ENCODE measurements around the gene OR2A1. TPM values are rescaled to one million over a fixed set of nuclear protein-coding genes. Genes with fewer than 3 reads are reported as not detected.
"Not testable (repeated sequence)": the region's sequence is repeated elsewhere in the genome, so short reads cannot be mapped to it uniquely, and the experiment has no call there.

OR2A1 gene
- polyA plus RNA-seq, 1 of the 3 experiments (the other 2 are of a cell fraction): not detected

GRCh38 chr7:144282490-144282889, 29.7 kb upstream of the OR2A1 start:
- H3K27me3 ChIP-seq (ENCODE audit: insufficient read depth); POLR2A ChIA-PET; H3K4me1 ChIP-seq (ENCODE audit: control insufficient read depth in 1 of 2, insufficient read depth in 2 of 2, low read depth in 1 of 2, low read length in 1 of 2); H3K4me2 ChIP-seq; H3K9ac ChIP-seq; H3K36me3 ChIP-seq (replicated peaks in 1 of 2; ENCODE audit: control insufficient read depth in 1 of 2, insufficient read depth in 2 of 2, low read length in 1 of 2); H3K4me3 ChIP-seq (ENCODE audit: low read depth in 2 of 2, low read length in 1 of 2); H3F3A ChIP-seq (replicated peaks; ENCODE audit: insufficient read depth); H2AFZ ChIP-seq (ENCODE audit: low read depth); H3K9me3 ChIP-seq; H3K79me2 ChIP-seq (ENCODE audit: insufficient read depth); DNase-seq; H3K27ac ChIP-seq (ENCODE audit: low read depth in 2 of 2, low read length in 1 of 2); H4K20me1 ChIP-seq (ENCODE audit: insufficient read depth); CTCF ChIA-PET; H3K9me2 ChIP-seq: not testable (repeated sequence)
- WGBS (ENCODE audit: low lambda C conversion rate): 7% methylated on average over 2 of the region's 4 CpGs

- H3K9ac ChIP-seq; H3K79me2 ChIP-seq (ENCODE audit: insufficient read depth); H3K9me3 ChIP-seq; H3K4me2 ChIP-seq; H2AFZ ChIP-seq (ENCODE audit: low read depth); CTCF ChIA-PET; H3K4me1 ChIP-seq (ENCODE audit: control insufficient read depth in 1 of 2, insufficient read depth in 2 of 2, low read depth in 1 of 2, low read length in 1 of 2); H3K27ac ChIP-seq (ENCODE audit: low read depth in 2 of 2, low read length in 1 of 2); H3F3A ChIP-seq (replicated peaks; ENCODE audit: insufficient read depth); H4K20me1 ChIP-seq (ENCODE audit: insufficient read depth); POLR2A ChIA-PET; H3K27me3 ChIP-seq (ENCODE audit: insufficient read depth); H3K36me3 ChIP-seq (replicated peaks in 1 of 2; ENCODE audit: control insufficient read depth in 1 of 2, insufficient read depth in 2 of 2, low read length in 1 of 2); H3K4me3 ChIP-seq (ENCODE audit: low read depth in 2 of 2, low read length in 1 of 2); DNase-seq; H3K9me2 ChIP-seq: not testable (repeated sequence)
- no CpG with 5 or more reads among the region's 6 CpGs for WGBS (ENCODE audit: low lambda C conversion rate)
Observed at GRCh38 chr7:144283716-144284115, 28.5 kb upstream of the OR2A1 start.

GRCh38 chr7:144287171-144287784, 24.9 kb upstream of the OR2A1 start:
- H3F3A ChIP-seq (replicated peaks; ENCODE audit: insufficient read depth); H3K9ac ChIP-seq; H3K27ac ChIP-seq (ENCODE audit: low read depth in 2 of 2, low read length in 1 of 2); H3K9me3 ChIP-seq; H2AFZ ChIP-seq (ENCODE audit: low read depth); H3K9me2 ChIP-seq; H3K79me2 ChIP-seq (ENCODE audit: insufficient read depth); CTCF ChIA-PET; H3K27me3 ChIP-seq (ENCODE audit: insufficient read depth); POLR2A ChIA-PET; H3K4me1 ChIP-seq (ENCODE audit: control insufficient read depth in 1 of 2, insufficient read depth in 2 of 2, low read depth in 1 of 2, low read length in 1 of 2); H4K20me1 ChIP-seq (ENCODE audit: insufficient read depth); DNase-seq; H3K36me3 ChIP-seq (replicated peaks in 1 of 2; ENCODE audit: control insufficient read depth in 1 of 2, insufficient read depth in 2 of 2, low read length in 1 of 2); H3K4me2 ChIP-seq; H3K4me3 ChIP-seq (ENCODE audit: low read depth in 2 of 2, low read length in 1 of 2): not testable (repeated sequence)
- no CpG with 5 or more reads among the region's 3 CpGs for WGBS (ENCODE audit: low lambda C conversion rate)

- 25% methylated on average over 1 of the region's 4 CpGs for WGBS (ENCODE audit: low lambda C conversion rate)
- POLR2A ChIA-PET; H2AFZ ChIP-seq (ENCODE audit: low read depth): not testable (repeated sequence)
Observed at GRCh38 chr7:144291607-144292006, 20.6 kb upstream of the OR2A1 start.

GRCh38 chr7:144292384-144293161, 19.6 kb upstream of the OR2A1 start:
- H2AFZ ChIP-seq (ENCODE audit: low read depth); H4K20me1 ChIP-seq (ENCODE audit: insufficient read depth); H3K9ac ChIP-seq; H3F3A ChIP-seq (replicated peaks; ENCODE audit: insufficient read depth); H3K4me1 ChIP-seq (ENCODE audit: control insufficient read depth in 1 of 2, insufficient read depth in 2 of 2, low read depth in 1 of 2, low read length in 1 of 2); H3K4me3 ChIP-seq (ENCODE audit: low read depth in 2 of 2, low read length in 1 of 2); H3K4me2 ChIP-seq; POLR2A ChIA-PET; H3K9me3 ChIP-seq; H3K36me3 ChIP-seq (replicated peaks in 1 of 2; ENCODE audit: control insufficient read depth in 1 of 2, insufficient read depth in 2 of 2, low read length in 1 of 2); H3K79me2 ChIP-seq (ENCODE audit: insufficient read depth); H3K27me3 ChIP-seq (ENCODE audit: insufficient read depth); H3K27ac ChIP-seq (ENCODE audit: low read depth in 2 of 2, low read length in 1 of 2); H3K9me2 ChIP-seq; CTCF ChIA-PET; DNase-seq: not testable (repeated sequence)
- WGBS (ENCODE audit: low lambda C conversion rate): 32% methylated on average over 2 of the region's 14 CpGs

More at GRCh38 chr7:144291607-144292006, 20.6 kb upstream of the OR2A1 start:
- H3K4me2 ChIP-seq; H3F3A ChIP-seq (replicated peaks; ENCODE audit: insufficient read depth); H3K79me2 ChIP-seq (ENCODE audit: insufficient read depth); H3K4me3 ChIP-seq (ENCODE audit: low read depth in 2 of 2, low read length in 1 of 2); H3K27ac ChIP-seq (ENCODE audit: low read depth in 2 of 2, low read length in 1 of 2); H3K27me3 ChIP-seq (ENCODE audit: insufficient read depth); H3K36me3 ChIP-seq (replicated peaks in 1 of 2; ENCODE audit: control insufficient read depth in 1 of 2, insufficient read depth in 2 of 2, low read length in 1 of 2); H3K4me1 ChIP-seq (ENCODE audit: control insufficient read depth in 1 of 2, insufficient read depth in 2 of 2, low read depth in 1 of 2, low read length in 1 of 2); H3K9me2 ChIP-seq; H4K20me1 ChIP-seq (ENCODE audit: insufficient read depth); H3K9me3 ChIP-seq; H3K9ac ChIP-seq; CTCF ChIA-PET; DNase-seq: not testable (repeated sequence)

GRCh38 chr7:144293794-144294499, 18.3 kb upstream of the OR2A1 start:
- H3K4me2 ChIP-seq; H3F3A ChIP-seq (replicated peaks; ENCODE audit: insufficient read depth); H3K9me3 ChIP-seq; H3K4me1 ChIP-seq (ENCODE audit: control insufficient read depth in 1 of 2, insufficient read depth in 2 of 2, low read depth in 1 of 2, low read length in 1 of 2); H3K79me2 ChIP-seq (ENCODE audit: insufficient read depth); H3K9ac ChIP-seq; H2AFZ ChIP-seq (ENCODE audit: low read depth); H3K27ac ChIP-seq (ENCODE audit: low read depth in 2 of 2, low read length in 1 of 2); H3K9me2 ChIP-seq; CTCF ChIA-PET; H3K4me3 ChIP-seq (ENCODE audit: low read depth in 2 of 2, low read length in 1 of 2); H3K27me3 ChIP-seq (ENCODE audit: insufficient read depth); H4K20me1 ChIP-seq (ENCODE audit: insufficient read depth); POLR2A ChIA-PET; DNase-seq; H3K36me3 ChIP-seq (replicated peaks in 1 of 2; ENCODE audit: control insufficient read depth in 1 of 2, insufficient read depth in 2 of 2, low read length in 1 of 2): not testable (repeated sequence)
- no CpG with 5 or more reads among the region's 60 CpGs for WGBS (ENCODE audit: low lambda C conversion rate)
